ENCODE results near the gene LINGO4. TPM values are rescaled to one million over a fixed set of nuclear protein-coding genes. Genes with fewer than 3 reads are reported as not detected.

Gene LINGO4
- total RNA-seq, 1 donor from 2014 or later, result not detected

DNA sequence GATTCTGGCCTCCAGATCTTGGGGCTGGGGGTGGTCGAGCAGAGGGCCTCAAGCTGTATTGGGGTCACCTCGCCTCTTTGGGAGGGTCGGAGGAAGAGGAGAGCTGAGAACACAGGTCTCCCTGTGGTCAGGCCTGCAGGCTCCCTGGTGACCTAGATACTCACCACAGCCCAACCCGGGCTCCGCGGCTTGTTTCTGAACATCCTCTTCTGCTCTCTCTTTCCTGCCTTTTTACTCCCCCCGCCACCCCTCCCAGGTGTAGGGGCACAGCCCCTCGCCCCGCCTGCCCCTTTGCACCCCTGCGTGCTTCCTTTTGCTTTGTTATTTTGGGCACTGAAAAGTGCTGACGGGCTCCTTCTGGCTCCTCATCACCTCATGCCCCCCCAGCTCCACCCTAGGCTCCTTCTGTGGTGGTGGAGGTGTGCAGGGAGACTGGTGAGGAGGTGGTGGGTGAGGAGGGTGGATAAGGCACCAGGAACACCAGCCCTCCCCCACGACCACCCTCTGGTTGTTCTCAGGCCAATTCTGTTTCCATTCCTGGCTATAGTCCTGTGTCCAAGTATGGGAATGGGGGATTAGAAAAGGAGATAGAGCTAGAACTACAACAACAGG lies 10.6 kb upstream of the LINGO4 start:
- TF ChIP-seq, protein P1, sequence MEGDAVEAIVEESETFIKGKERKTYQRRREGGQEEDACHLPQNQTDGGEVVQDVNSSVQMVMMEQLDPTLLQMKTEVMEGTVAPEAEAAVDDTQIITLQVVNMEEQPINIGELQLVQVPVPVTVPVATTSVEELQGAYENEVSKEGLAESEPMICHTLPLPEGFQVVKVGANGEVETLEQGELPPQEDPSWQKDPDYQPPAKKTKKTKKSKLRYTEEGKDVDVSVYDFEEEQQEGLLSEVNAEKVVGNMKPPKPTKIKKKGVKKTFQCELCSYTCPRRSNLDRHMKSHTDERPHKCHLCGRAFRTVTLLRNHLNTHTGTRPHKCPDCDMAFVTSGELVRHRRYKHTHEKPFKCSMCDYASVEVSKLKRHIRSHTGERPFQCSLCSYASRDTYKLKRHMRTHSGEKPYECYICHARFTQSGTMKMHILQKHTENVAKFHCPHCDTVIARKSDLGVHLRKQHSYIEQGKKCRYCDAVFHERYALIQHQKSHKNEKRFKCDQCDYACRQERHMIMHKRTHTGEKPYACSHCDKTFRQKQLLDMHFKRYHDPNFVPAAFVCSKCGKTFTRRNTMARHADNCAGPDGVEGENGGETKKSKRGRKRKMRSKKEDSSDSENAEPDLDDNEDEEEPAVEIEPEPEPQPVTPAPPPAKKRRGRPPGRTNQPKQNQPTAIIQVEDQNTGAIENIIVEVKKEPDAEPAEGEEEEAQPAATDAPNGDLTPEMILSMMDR (IDR thresholded peaks at IDR 0.05; ENCODE audit: partially characterized antibody, unreplicated experiment), result no peak
- Mint-ChIP-seq H3K27ac (ENCODE audit: unreplicated experiment) (no peak overlapping the region), H3K36me3 (ENCODE audit: unreplicated experiment) (no peaks in the 10 kb centered on the region), H3K4me1 (ENCODE audit: low read depth, unreplicated experiment) (peaks cover 8% of the 10 kb centered on the region), H3K9me3 (ENCODE audit: unreplicated experiment) (no peaks in the 10 kb centered on the region), H3K27me3 (ENCODE audit: unreplicated experiment) (peaks cover 11% of the 10 kb centered on the region), H3K4me3 (ENCODE audit: unreplicated experiment) (no peak overlapping the region)
- DNase-seq, result no peak

DNA sequence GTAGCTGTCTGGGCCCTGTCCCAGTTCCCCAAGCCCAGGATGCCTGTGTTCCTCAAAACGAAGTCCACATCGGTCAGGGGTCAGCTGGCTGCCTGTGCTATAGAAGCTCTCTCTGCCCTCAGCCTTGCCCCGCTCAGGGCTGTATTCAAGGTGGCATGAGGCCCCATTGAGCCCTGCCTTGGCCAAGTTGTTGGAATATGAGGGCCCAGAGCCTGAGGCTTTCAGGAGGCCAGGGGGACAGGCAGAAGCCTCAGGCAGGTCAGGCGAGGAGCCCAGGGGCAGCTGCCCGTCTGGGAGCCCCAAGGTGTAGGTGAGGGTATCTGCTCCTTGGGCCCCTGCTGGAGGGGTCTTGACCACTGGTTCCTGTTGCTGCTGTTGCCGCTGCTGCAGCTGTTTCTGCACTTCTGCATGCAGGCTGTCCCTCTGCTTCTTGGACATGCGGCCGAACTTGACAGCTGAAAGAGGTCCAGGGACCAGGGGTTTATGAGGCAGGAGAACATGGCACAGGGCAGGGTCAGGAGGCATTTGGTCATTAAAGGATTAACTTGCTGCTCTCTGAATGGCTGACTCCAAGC lies 9.8 kb upstream of the LINGO4 start:
- no peaks in the 10 kb centered on the region for H3K36me3 Mint-ChIP-seq (ENCODE audit: unreplicated experiment)
- no peak overlapping the region for H3K27ac Mint-ChIP-seq (ENCODE audit: unreplicated experiment)
- no peaks in the 10 kb centered on the region for H3K9me3 Mint-ChIP-seq (ENCODE audit: unreplicated experiment)
- DNase-seq, result no peak
- TF ChIP-seq, protein P1 (IDR thresholded peaks at IDR 0.05; ENCODE audit: partially characterized antibody, unreplicated experiment), result no peak
- H3K27me3 Mint-ChIP-seq (ENCODE audit: unreplicated experiment), result peaks cover 11% of the 10 kb centered on the region
- no peak overlapping the region for H3K4me3 Mint-ChIP-seq (ENCODE audit: unreplicated experiment)
- peaks cover 8% of the 10 kb centered on the region for H3K4me1 Mint-ChIP-seq (ENCODE audit: low read depth, unreplicated experiment)

DNA sequence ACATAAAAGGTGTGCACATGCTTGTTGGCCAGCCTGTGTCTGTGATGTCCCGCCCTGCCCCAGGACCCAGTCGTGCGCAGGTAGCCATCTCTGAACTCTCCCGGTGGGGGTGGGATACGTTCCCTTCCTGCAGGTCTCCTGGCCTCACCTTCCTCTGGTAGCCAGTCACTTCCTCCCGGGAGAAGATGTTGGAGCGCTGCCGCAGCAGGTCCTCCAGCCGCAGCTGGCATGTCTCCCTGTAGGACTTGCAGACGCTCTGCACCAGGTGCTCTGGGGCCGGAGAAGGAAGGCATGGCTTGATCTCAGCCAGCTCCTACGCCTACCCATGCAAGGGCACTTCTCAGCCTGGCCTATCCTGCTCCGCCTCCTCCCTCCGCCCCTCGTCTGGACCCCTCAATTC lies 9.2 kb upstream of the LINGO4 start:
- H3K9me3 Mint-ChIP-seq (ENCODE audit: unreplicated experiment), result no peaks in the 10 kb centered on the region
- peaks cover 8% of the 10 kb centered on the region for H3K27me3 Mint-ChIP-seq (ENCODE audit: unreplicated experiment)
- TF ChIP-seq, protein P1 (IDR thresholded peaks at IDR 0.05; ENCODE audit: partially characterized antibody, unreplicated experiment), result no peak
- no peak overlapping the region for H3K27ac Mint-ChIP-seq (ENCODE audit: unreplicated experiment)
- no peak for DNase-seq
- no peaks in the 10 kb centered on the region for H3K36me3 Mint-ChIP-seq (ENCODE audit: unreplicated experiment)
- H3K4me1 Mint-ChIP-seq (ENCODE audit: low read depth, unreplicated experiment), result peaks cover 8% of the 10 kb centered on the region
- no peak overlapping the region for H3K4me3 Mint-ChIP-seq (ENCODE audit: unreplicated experiment)

DNA sequence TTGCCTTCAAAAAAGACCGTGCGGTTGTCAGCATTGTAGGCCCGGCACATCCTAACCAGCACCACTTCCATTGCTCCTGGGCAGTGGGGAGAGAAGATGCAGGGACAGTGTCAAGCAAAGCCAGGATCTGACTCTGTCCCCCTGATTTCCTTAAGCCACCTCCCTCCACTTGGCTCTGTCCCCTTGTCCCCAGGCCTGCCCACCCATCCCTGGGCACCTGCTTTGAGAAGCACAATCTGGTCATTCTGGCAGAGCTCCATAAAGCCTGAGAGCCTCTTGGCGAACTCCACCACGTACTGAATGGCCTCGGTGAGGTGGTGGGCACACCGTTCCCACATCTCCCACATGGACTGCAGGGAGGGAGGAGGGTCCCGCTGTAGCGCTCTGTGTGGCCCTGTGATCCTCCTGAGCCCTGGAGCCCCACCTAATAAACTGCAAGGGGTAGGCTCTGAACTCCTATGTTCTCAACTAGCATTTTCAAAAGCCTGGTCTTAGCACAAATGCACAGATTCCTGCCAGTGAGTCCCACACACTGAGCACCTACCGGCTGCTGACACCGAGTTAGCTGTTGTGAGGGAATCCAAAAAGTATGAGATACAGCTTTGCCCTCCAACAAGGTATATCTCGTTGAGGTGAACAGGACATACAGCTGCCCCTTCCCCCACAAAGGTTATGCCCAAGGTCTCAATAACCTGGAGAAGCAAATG lies 8.2 kb upstream of the LINGO4 start:
- peaks cover 8% of the 10 kb centered on the region for H3K27me3 Mint-ChIP-seq (ENCODE audit: unreplicated experiment)
- TF ChIP-seq, protein P1 (IDR thresholded peaks at IDR 0.05; ENCODE audit: partially characterized antibody, unreplicated experiment), result no peak
- no peak overlapping the region for H3K27ac Mint-ChIP-seq (ENCODE audit: unreplicated experiment)
- no peaks in the 10 kb centered on the region for H3K9me3 Mint-ChIP-seq (ENCODE audit: unreplicated experiment)
- peaks cover 8% of the 10 kb centered on the region for H3K4me1 Mint-ChIP-seq (ENCODE audit: low read depth, unreplicated experiment)
- H3K36me3 Mint-ChIP-seq (ENCODE audit: unreplicated experiment), result no peaks in the 10 kb centered on the region
- DNase-seq, result no peak
- H3K4me3 Mint-ChIP-seq (ENCODE audit: unreplicated experiment), result no peak overlapping the region

DNA sequence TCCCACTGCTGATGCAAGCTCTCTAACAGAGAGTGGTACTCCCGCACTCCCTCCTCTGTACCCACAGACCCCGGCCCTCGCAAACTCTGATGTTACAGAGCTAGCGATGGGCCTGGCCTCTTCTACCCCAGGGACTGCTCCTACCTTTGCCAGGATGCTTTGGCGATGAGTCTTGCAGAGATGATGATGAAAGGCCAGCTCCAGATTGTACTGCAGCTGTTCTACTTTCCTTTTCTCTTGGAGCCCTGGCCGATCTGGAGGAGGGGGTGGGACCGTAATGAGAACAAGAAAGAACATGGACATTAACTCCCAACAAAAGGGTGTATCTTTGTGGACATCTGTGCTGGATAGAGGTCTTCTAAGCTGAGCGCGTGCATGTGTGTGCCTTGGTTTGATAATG lies 6.0 kb upstream of the LINGO4 start:
- peaks cover 6% of the 10 kb centered on the region for H3K27me3 Mint-ChIP-seq (ENCODE audit: unreplicated experiment)
- H3K9me3 Mint-ChIP-seq (ENCODE audit: unreplicated experiment), result no peaks in the 10 kb centered on the region
- no peak for DNase-seq
- H3K27ac Mint-ChIP-seq (ENCODE audit: unreplicated experiment), result no peak overlapping the region
- TF ChIP-seq, protein P1 (IDR thresholded peaks at IDR 0.05; ENCODE audit: partially characterized antibody, unreplicated experiment), result no peak
- H3K4me1 Mint-ChIP-seq (ENCODE audit: low read depth, unreplicated experiment), result peaks cover 8% of the 10 kb centered on the region
- H3K36me3 Mint-ChIP-seq (ENCODE audit: unreplicated experiment), result no peaks in the 10 kb centered on the region
- H3K4me3 Mint-ChIP-seq (ENCODE audit: unreplicated experiment), result no peak overlapping the region

All from glutamatergic neuron (in vitro differentiated cells).